Measurements from ENCODE around the gene SORCS2. TPM values are rescaled to one million over a fixed set of nuclear protein-coding genes. Genes with fewer than 3 reads are reported as not detected.

Gene SORCS2
- polyA plus RNA-seq, 1 donor from 2014 or later, result 1.0 TPM

DNA sequence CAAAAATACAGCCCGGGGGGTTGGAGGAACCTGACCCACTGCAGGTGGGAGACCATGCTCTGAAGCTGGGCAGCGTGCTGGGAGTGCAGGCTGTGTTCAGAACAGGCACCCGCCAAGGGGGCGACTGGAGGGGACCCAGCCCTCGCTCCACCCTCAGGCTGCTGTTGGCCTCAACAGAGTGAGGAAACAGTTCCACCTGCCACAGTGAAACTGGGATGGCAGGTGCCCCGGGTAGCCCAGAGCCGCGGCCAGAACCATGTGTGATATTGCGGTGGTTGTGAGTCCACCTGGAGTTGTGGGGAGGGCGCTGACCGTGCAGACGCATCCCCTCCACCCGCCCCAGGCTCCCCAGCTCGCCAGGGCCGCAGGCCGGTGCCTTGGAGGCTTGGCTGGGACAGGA lies 288.1 kb downstream of the SORCS2 start:
- no peak overlapping the region for H3K4me2 ChIP-seq (ENCODE audit: low read length)
- H3K9me3 ChIP-seq (ENCODE audit: low read length), result no peaks in the 10 kb centered on the region
- no peaks in the 10 kb centered on the region for H3K36me3 ChIP-seq (ENCODE audit: insufficient read depth, low read length)
- no peak overlapping the region for H3K4me3 ChIP-seq (ENCODE audit: low read length)
- no peak overlapping the region for H3K27ac ChIP-seq (ENCODE audit: low read length)
- TF ChIP-seq TAF1 (IDR thresholded peaks at IDR 0.05; ENCODE audit: low read depth) (no peak), MXI1 (conservative IDR thresholded peaks at IDR 0.05; ENCODE audit: poor library complexity, severe bottlenecking) (no peak), EZH2 (IDR thresholded peaks at IDR 0.05; ENCODE audit: borderline replicate concordance, insufficient read depth, low read length, poor library complexity, severe bottlenecking) (no peak), SMC3 (conservative IDR thresholded peaks at IDR 0.05; ENCODE audit: poor library complexity) (no peak), RAD21 (conservative IDR thresholded peaks at IDR 0.05) (no peak), POLR2AphosphoS5 (IDR thresholded peaks at IDR 0.05) (no peak), EP300 (conservative IDR thresholded peaks at IDR 0.05; ENCODE audit: poor library complexity, severe bottlenecking) (no peak)
- TF ChIP-seq, protein P1, sequence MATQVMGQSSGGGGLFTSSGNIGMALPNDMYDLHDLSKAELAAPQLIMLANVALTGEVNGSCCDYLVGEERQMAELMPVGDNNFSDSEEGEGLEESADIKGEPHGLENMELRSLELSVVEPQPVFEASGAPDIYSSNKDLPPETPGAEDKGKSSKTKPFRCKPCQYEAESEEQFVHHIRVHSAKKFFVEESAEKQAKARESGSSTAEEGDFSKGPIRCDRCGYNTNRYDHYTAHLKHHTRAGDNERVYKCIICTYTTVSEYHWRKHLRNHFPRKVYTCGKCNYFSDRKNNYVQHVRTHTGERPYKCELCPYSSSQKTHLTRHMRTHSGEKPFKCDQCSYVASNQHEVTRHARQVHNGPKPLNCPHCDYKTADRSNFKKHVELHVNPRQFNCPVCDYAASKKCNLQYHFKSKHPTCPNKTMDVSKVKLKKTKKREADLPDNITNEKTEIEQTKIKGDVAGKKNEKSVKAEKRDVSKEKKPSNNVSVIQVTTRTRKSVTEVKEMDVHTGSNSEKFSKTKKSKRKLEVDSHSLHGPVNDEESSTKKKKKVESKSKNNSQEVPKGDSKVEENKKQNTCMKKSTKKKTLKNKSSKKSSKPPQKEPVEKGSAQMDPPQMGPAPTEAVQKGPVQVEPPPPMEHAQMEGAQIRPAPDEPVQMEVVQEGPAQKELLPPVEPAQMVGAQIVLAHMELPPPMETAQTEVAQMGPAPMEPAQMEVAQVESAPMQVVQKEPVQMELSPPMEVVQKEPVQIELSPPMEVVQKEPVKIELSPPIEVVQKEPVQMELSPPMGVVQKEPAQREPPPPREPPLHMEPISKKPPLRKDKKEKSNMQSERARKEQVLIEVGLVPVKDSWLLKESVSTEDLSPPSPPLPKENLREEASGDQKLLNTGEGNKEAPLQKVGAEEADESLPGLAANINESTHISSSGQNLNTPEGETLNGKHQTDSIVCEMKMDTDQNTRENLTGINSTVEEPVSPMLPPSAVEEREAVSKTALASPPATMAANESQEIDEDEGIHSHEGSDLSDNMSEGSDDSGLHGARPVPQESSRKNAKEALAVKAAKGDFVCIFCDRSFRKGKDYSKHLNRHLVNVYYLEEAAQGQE (IDR thresholded peaks at IDR 0.05; ENCODE audit: borderline replicate concordance), result no peak
- TF ChIP-seq, protein P2, sequence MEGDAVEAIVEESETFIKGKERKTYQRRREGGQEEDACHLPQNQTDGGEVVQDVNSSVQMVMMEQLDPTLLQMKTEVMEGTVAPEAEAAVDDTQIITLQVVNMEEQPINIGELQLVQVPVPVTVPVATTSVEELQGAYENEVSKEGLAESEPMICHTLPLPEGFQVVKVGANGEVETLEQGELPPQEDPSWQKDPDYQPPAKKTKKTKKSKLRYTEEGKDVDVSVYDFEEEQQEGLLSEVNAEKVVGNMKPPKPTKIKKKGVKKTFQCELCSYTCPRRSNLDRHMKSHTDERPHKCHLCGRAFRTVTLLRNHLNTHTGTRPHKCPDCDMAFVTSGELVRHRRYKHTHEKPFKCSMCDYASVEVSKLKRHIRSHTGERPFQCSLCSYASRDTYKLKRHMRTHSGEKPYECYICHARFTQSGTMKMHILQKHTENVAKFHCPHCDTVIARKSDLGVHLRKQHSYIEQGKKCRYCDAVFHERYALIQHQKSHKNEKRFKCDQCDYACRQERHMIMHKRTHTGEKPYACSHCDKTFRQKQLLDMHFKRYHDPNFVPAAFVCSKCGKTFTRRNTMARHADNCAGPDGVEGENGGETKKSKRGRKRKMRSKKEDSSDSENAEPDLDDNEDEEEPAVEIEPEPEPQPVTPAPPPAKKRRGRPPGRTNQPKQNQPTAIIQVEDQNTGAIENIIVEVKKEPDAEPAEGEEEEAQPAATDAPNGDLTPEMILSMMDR (IDR thresholded peaks at IDR 0.05; ENCODE audit: poor library complexity, severe bottlenecking), result no peak
- no peak overlapping the region for H2AFZ ChIP-seq (ENCODE audit: low read depth, low read length)
- no peaks in the 10 kb centered on the region for H3K9me2 ChIP-seq (ENCODE audit: insufficient read depth, low read length)
- no peaks in the 10 kb centered on the region for H4K20me1 ChIP-seq (ENCODE audit: insufficient read depth)
- H3K27me3 ChIP-seq (ENCODE audit: insufficient read depth, low read depth, low read length), result no peaks in the 10 kb centered on the region
- H3K79me2 ChIP-seq (replicated peaks; ENCODE audit: insufficient read depth, low read length), result no peaks in the 10 kb centered on the region
- H3K9ac ChIP-seq (ENCODE audit: low read length), result no peak overlapping the region
- H3F3A ChIP-seq (ENCODE audit: insufficient read depth, low read length, poor library complexity, severe bottlenecking), result no peaks in the 10 kb centered on the region

GRCh38 chr4:7481227-7481626 lies 288.9 kb downstream of the SORCS2 start:
- no peaks in the 10 kb centered on the region for H4K20me1 ChIP-seq (ENCODE audit: insufficient read depth)
- H3K9me2 ChIP-seq (ENCODE audit: insufficient read depth, low read length), result no peaks in the 10 kb centered on the region
- H3K9ac ChIP-seq (ENCODE audit: low read length), result no peak overlapping the region
- no peak overlapping the region for H3K4me2 ChIP-seq (ENCODE audit: low read length)
- no peak overlapping the region for H3K27ac ChIP-seq (ENCODE audit: low read length)
- no peak overlapping the region for H2AFZ ChIP-seq (ENCODE audit: low read depth, low read length)
- H3K79me2 ChIP-seq (replicated peaks; ENCODE audit: insufficient read depth, low read length), result no peaks in the 10 kb centered on the region
- no peaks in the 10 kb centered on the region for H3K27me3 ChIP-seq (ENCODE audit: insufficient read depth, low read depth, low read length)
- H3K4me3 ChIP-seq (ENCODE audit: low read length), result no peak overlapping the region
- TF ChIP-seq MXI1 (conservative IDR thresholded peaks at IDR 0.05; ENCODE audit: poor library complexity, severe bottlenecking), result no peak
- TF ChIP-seq RAD21 (conservative IDR thresholded peaks at IDR 0.05), result no peak
- TF ChIP-seq POLR2AphosphoS5 (IDR thresholded peaks at IDR 0.05), result no peak
- no peak for TF ChIP-seq TAF1 (IDR thresholded peaks at IDR 0.05; ENCODE audit: low read depth)
- TF ChIP-seq, protein P2 (IDR thresholded peaks at IDR 0.05; ENCODE audit: poor library complexity, severe bottlenecking), result no peak
- TF ChIP-seq, protein P1 (IDR thresholded peaks at IDR 0.05; ENCODE audit: borderline replicate concordance), result no peak
- TF ChIP-seq SMC3 (conservative IDR thresholded peaks at IDR 0.05; ENCODE audit: poor library complexity), result no peak
- no peak for TF ChIP-seq EP300 (conservative IDR thresholded peaks at IDR 0.05; ENCODE audit: poor library complexity, severe bottlenecking)
- TF ChIP-seq EZH2 (IDR thresholded peaks at IDR 0.05; ENCODE audit: borderline replicate concordance, insufficient read depth, low read length, poor library complexity, severe bottlenecking), result no peak
- no peaks in the 10 kb centered on the region for H3F3A ChIP-seq (ENCODE audit: insufficient read depth, low read length, poor library complexity, severe bottlenecking)
- H3K36me3 ChIP-seq (ENCODE audit: insufficient read depth, low read length), result no peaks in the 10 kb centered on the region
- no peaks in the 10 kb centered on the region for H3K9me3 ChIP-seq (ENCODE audit: low read length)

Measured in neural cell (in vitro differentiated cells).